CD4-positive, alpha-beta memory T cell (primary cell): Measurements from ENCODE around the gene C1orf74. TPM values are rescaled to one million over a fixed set of nuclear protein-coding genes. Genes with fewer than 3 reads are reported as not detected.

Source experiments
- CTCF ChIA-PET: fragments of 350-600 bp; sonication (Branson Sonifier 250); formaldehyde crosslinking; loops from one replicate; lab custom pipeline; 2021; ENCODE audit warnings: inconsistent platforms; ENCODE audit not compliant: partially characterized antibody; lab: Charles Lee
- POLR2A ChIA-PET: fragments of 350-600 bp; sonication (Branson Sonifier 250); formaldehyde crosslinking; loops from one replicate; lab custom pipeline; 2021; ENCODE audit not compliant: partially characterized antibody; lab: Charles Lee
- DNase-seq, 5 donors: peaks; one replicate each; pipeline versions ENCODE4 v3.0.0 to v3.0.0-alpha.2; 2020 to 2022; ENCODE audit warnings: mixed read lengths in 1 of 5
- H3K27ac ChIP-seq: one replicate; pipeline ENCODE4 v1.7.0; 2013; ENCODE audit warnings: low read depth, low read length
- H3K27me3 ChIP-seq: 2 replicates; pipeline ENCODE4 v1.7.0; 2013; ENCODE audit warnings: mild to moderate bottlenecking, low read length, moderate library complexity; ENCODE audit not compliant: insufficient read depth
- H3K36me3 ChIP-seq: 2 replicates; pipeline ENCODE4 v1.7.0; 2013; ENCODE audit warnings: mild to moderate bottlenecking, low read length, moderate library complexity; ENCODE audit not compliant: insufficient read depth
- H3K4me1 ChIP-seq: 2 replicates; pipeline ENCODE4 v1.7.0; 2013; ENCODE audit warnings: mild to moderate bottlenecking, low read length, moderate library complexity; ENCODE audit not compliant: insufficient read depth
- H3K4me3 ChIP-seq, 2 donors: one replicate each; pipeline ENCODE4 v1.7.0; 2013; ENCODE audit warnings: low read length in 2 of 2, mild to moderate bottlenecking in 1 of 2
- H3K9me3 ChIP-seq, 2 donors: one replicate each; pipeline ENCODE4 v1.7.0; 2013; ENCODE audit warnings: low read length in 2 of 2, control low read depth in 1 of 2; ENCODE audit not compliant: control insufficient read depth in 1 of 2
- H3K27ac Mint-ChIP-seq, 7 donors: one replicate each; pipeline ENCODE4 v1.8.0; 2020 to 2021; ENCODE audit warnings: mixed read lengths in 7 of 7, mild to moderate bottlenecking in 6 of 7, inconsistent platforms in 3 of 7, moderate library complexity in 3 of 7
- H3K27me3 Mint-ChIP-seq, 2 donors: one replicate each; pipeline ENCODE4 v1.8.0; 2020 to 2021; ENCODE audit warnings: mixed read lengths in 2 of 2
- H3K36me3 Mint-ChIP-seq, 2 donors: one replicate each; pipeline ENCODE4 v1.8.0; 2020 to 2021; ENCODE audit warnings: mixed read lengths in 2 of 2, inconsistent platforms in 1 of 2, mild to moderate bottlenecking in 1 of 2
- H3K4me1 Mint-ChIP-seq, 4 donors: one replicate each; pipeline ENCODE4 v1.8.0; 2020 to 2021; ENCODE audit warnings: mixed read lengths in 4 of 4, mild to moderate bottlenecking in 1 of 4
- H3K4me3 Mint-ChIP-seq, 8 donors: one replicate each; pipeline ENCODE4 v1.8.0; 2020 to 2021; ENCODE audit warnings: mixed read lengths in 8 of 8, mild to moderate bottlenecking in 7 of 8, moderate library complexity in 6 of 8, inconsistent platforms in 3 of 8
- H3K9me3 Mint-ChIP-seq, 8 donors: one replicate each; pipeline ENCODE4 v1.8.0; 2020 to 2021; ENCODE audit warnings: mixed read lengths in 8 of 8, mild to moderate bottlenecking in 5 of 8, inconsistent platforms in 3 of 8, moderate library complexity in 1 of 8
- intact Hi-C: fragments of 100-400 bp; cut with micrococcal nuclease; formaldehyde crosslinking; loops from one replicate; pipeline ENCODE4 v1.15.1; 2023
- polyA plus RNA-seq, 2 donors: library from polyadenylated mRNA; unstranded; fragments of 300-500 nt; fragmentation: Illumina TruSeq; gene quantifications; one replicate each; pipeline ENCODE4 v1.2.3, GENCODE V29; 2021
- total RNA-seq, 2 experiments: library from RNA; stranded (reverse); gene quantifications; one replicate each; pipeline ENCODE4 v1.2.3, GENCODE V29; 2021

C1orf74 gene
- total and polyA plus RNA-seq, 4 experiments from 2014 or later = 0.41 to 1.2 (median 1.2) TPM; not detected in 1

- ChIA-PET POLR2A (interaction anchor here (0.6 kb wide), 1 partner anchor 26 kb away, joined by 3 read pairs; no protein-coding TSS in a partner anchor), CTCF (interaction anchor here (1.0 to 3.8 kb wide), 3 partner anchors 15 to 183 kb away, joined by 4 to 46 read pairs (median 11); no protein-coding TSS in a partner anchor)
- Histone ChIP-seq H3K4me1 (peaks cover 12% of the 10 kb centered on the region), H3K4me3 (no peak overlapping the region), H3K36me3 (no peaks in the 10 kb centered on the region), H3K27me3 (no peaks in the 10 kb centered on the region), H3K27ac (no peak overlapping the region), H3K9me3 (no peaks in the 10 kb centered on the region)
- Mint-ChIP-seq H3K4me3 (no peak overlapping the region), H3K36me3 (no peaks in the 10 kb centered on the region), H3K4me1 (peaks cover 6 to 13% (median 10%) of the 10 kb centered on the region in 4 donors), H3K27me3 (peaks cover 0 to 2% of the 10 kb centered on the region in 2 donors), H3K27ac (no peak overlapping the region), H3K9me3 (peaks cover 0 to 1% (median 0%) of the 10 kb centered on the region in 8 donors)
- no peak for DNase-seq
- intact Hi-C loops = loop anchor here (2.0 kb wide), 1 partner anchor 19 kb away; the partner anchor contains the start of gene UTP25
Measured at GRCh38 chr1:209807509-209807908, 23.1 kb upstream of the C1orf74 start.

- intact Hi-C loops = loop anchor here (2.0 kb wide), 1 partner anchor 21 kb away; the partner anchor contains the start of gene UTP25
- Histone ChIP-seq H3K27me3 (no peaks in the 10 kb centered on the region), H3K4me3 (peak within 1 kb of the TSS in 1 of 2 donors; percentile 59), H3K4me1 (peaks cover 12% of the 10 kb centered on the region), H3K36me3 (no peaks in the 10 kb centered on the region), H3K9me3 (no peaks in the 10 kb centered on the region), H3K27ac (no peak within 1 kb of the TSS)
- peaks cover 0 to 1% (median 0%) of the 10 kb centered on the region in 8 donors for H3K9me3 Mint-ChIP-seq
- H3K27ac Mint-ChIP-seq = peak within 1 kb of the TSS; percentile 75 to 94 (median 91)
- H3K4me1 Mint-ChIP-seq = peaks cover 6 to 13% (median 10%) of the 10 kb centered on the region in 4 donors
- ChIA-PET POLR2A (interaction anchor here (0.6 to 2.2 kb wide), 7 partner anchors 9 to 38 kb away, joined by 3 to 13 read pairs (median 3); partner anchors contain the start of gene UTP25), CTCF (interaction anchor here (0.7 to 3.1 kb wide), 5 partner anchors 17 to 544 kb away, joined by 3 to 15 read pairs (median 10); partner anchors contain the start of gene UTP25)
- DNase-seq = peak; percentile 60 to 71 (median 69)
- H3K27me3 Mint-ChIP-seq = peaks cover 0 to 5% of the 10 kb centered on the region in 2 donors
- no peaks in the 10 kb centered on the region for H3K36me3 Mint-ChIP-seq
- H3K4me3 Mint-ChIP-seq = peak within 1 kb of the TSS; percentile 91 to 97 (median 92)
Measured at GRCh38 chr1:209805875-209806760, 21.8 kb upstream of the C1orf74 start, which contains the start of gene IRF6. TSS of gene IRF6 (minus strand) at chr1:209806142. CDS start at chr1:209801413, 4,729 bp downstream.

GRCh38 chr1:209805341-209805781 is 21.0 kb upstream of the C1orf74 start:
- no peak overlapping the region for H3K4me3 ChIP-seq
- peak overlapping the region; percentile 91 to 97 (median 92) for H3K4me3 Mint-ChIP-seq
- POLR2A ChIA-PET = interaction anchor here (1.2 to 2.2 kb wide), 8 partner anchors 14 to 37 kb away, joined by 3 to 13 read pairs (median 3); partner anchors contain the start of genes C1orf74 and UTP25
- H3K27ac Mint-ChIP-seq = peak overlapping the region in 3 of 7 donors; percentile 25 to 90 (median 68)
- peaks cover 0 to 1% (median 0%) of the 10 kb centered on the region in 8 donors for H3K9me3 Mint-ChIP-seq
- CTCF ChIA-PET = interaction anchor here (2.4 to 3.1 kb wide), 3 partner anchors 18 to 22 kb away, joined by 10 to 15 read pairs (median 11); partner anchors contain the start of gene UTP25
- intact Hi-C loops = no loop called here
- no peak for DNase-seq
- peaks cover 0 to 8% of the 10 kb centered on the region in 2 donors for H3K27me3 Mint-ChIP-seq
- H3K36me3 Mint-ChIP-seq = no peaks in the 10 kb centered on the region
- H3K27ac ChIP-seq = no peak overlapping the region
- H3K4me1 ChIP-seq = peaks cover 12% of the 10 kb centered on the region
- H3K9me3 ChIP-seq = no peaks in the 10 kb centered on the region
- no peaks in the 10 kb centered on the region for H3K36me3 ChIP-seq
- H3K27me3 ChIP-seq = no peaks in the 10 kb centered on the region
- peaks cover 6 to 13% (median 10%) of the 10 kb centered on the region in 4 donors for H3K4me1 Mint-ChIP-seq

- H3K27me3 ChIP-seq = no peaks in the 10 kb centered on the region
- H3K27ac ChIP-seq = no peak overlapping the region
- no peak overlapping the region for H3K27ac Mint-ChIP-seq
- no peak overlapping the region for H3K4me3 Mint-ChIP-seq
- DNase-seq = no peak
- H3K36me3 Mint-ChIP-seq = no peaks in the 10 kb centered on the region
- POLR2A ChIA-PET = no interaction called here
- CTCF ChIA-PET = interaction anchor here (2.4 kb wide), 1 partner anchor 19 kb away, joined by 6 read pairs; no protein-coding TSS in a partner anchor
- no peaks in the 10 kb centered on the region for H3K9me3 ChIP-seq
- peaks cover 0 to 8% of the 10 kb centered on the region in 2 donors for H3K27me3 Mint-ChIP-seq
- H3K4me1 ChIP-seq = peaks cover 12% of the 10 kb centered on the region
- H3K9me3 Mint-ChIP-seq = peaks cover 0 to 1% (median 0%) of the 10 kb centered on the region in 8 donors
- intact Hi-C loops = no loop called here
- H3K4me3 ChIP-seq = no peak overlapping the region
- peaks cover 6 to 13% (median 10%) of the 10 kb centered on the region in 4 donors for H3K4me1 Mint-ChIP-seq
- H3K36me3 ChIP-seq = no peaks in the 10 kb centered on the region
Measured at GRCh38 chr1:209803568-209803967, 19.2 kb upstream of the C1orf74 start.

- peaks cover 0 to 1% (median 0%) of the 10 kb centered on the region in 8 donors for H3K9me3 Mint-ChIP-seq
- no peak overlapping the region for H3K4me3 ChIP-seq
- H3K36me3 Mint-ChIP-seq = no peaks in the 10 kb centered on the region
- H3K27ac Mint-ChIP-seq = no peak overlapping the region
- H3K4me1 Mint-ChIP-seq = peaks cover 6 to 13% (median 10%) of the 10 kb centered on the region in 4 donors
- H3K36me3 ChIP-seq = no peaks in the 10 kb centered on the region
- intact Hi-C loops = no loop called here
- POLR2A ChIA-PET = interaction anchor here (1.0 kb wide), 1 partner anchor 19 kb away, joined by 3 read pairs; the partner anchor contains the start of gene C1orf74
- CTCF ChIA-PET = interaction anchor here (1.2 to 2.4 kb wide), 2 partner anchors 20 to 21 kb away, joined by 4 to 6 read pairs; no protein-coding TSS in a partner anchor
- no peaks in the 10 kb centered on the region for H3K9me3 ChIP-seq
- H3K27ac ChIP-seq = no peak overlapping the region
- no peak for DNase-seq
- H3K4me1 ChIP-seq = peaks cover 12% of the 10 kb centered on the region
- peaks cover 0 to 11% of the 10 kb centered on the region in 2 donors for H3K27me3 Mint-ChIP-seq
- no peaks in the 10 kb centered on the region for H3K27me3 ChIP-seq
- H3K4me3 Mint-ChIP-seq = peak overlapping the region in 1 of 8 donors; percentile 23
Measured at GRCh38 chr1:209802780-209803152, 18.4 kb upstream of the C1orf74 start.

- Mint-ChIP-seq H3K9me3 (peaks cover 0 to 1% (median 0%) of the 10 kb centered on the region in 8 donors), H3K27me3 (peaks cover 0 to 13% of the 10 kb centered on the region in 2 donors), H3K36me3 (no peaks in the 10 kb centered on the region), H3K4me3 (peak overlapping the region in 1 of 8 donors; percentile 23), H3K27ac (no peak overlapping the region), H3K4me1 (peaks cover 6 to 13% (median 10%) of the 10 kb centered on the region in 4 donors)
- Histone ChIP-seq H3K36me3 (no peaks in the 10 kb centered on the region), H3K27me3 (no peaks in the 10 kb centered on the region), H3K27ac (no peak overlapping the region), H3K4me3 (no peak overlapping the region), H3K4me1 (peaks cover 12% of the 10 kb centered on the region), H3K9me3 (no peaks in the 10 kb centered on the region)
- CTCF ChIA-PET = interaction anchor here (1.2 to 2.4 kb wide), 2 partner anchors 20 to 22 kb away, joined by 4 to 6 read pairs; no protein-coding TSS in a partner anchor
- no peak for DNase-seq
- POLR2A ChIA-PET = interaction anchor here (1.0 kb wide), 1 partner anchor 18 kb away, joined by 3 read pairs; the partner anchor contains the start of gene C1orf74
- intact Hi-C loops = no loop called here
Measured at GRCh38 chr1:209802117-209802779, 17.9 kb upstream of the C1orf74 start.
